ELF-1 (cell line): ENCODE measurements around the gene TEX29.

Source experiments
- DNase-seq: peaks from one replicate; pipeline ENCODE4 v3.0.0-alpha.2; 2016; ENCODE audit warnings: low read depth, low spot score

The TEX29 gene

GRCh38 chr13:111390522-111391270, 70.3 kb downstream of the TEX29 start:
- no peak for DNase-seq

- DNase-seq = no peak
These were observed 72.0 kb downstream of the TEX29 start for GRCh38 chr13:111392486-111392885.

- no peak for DNase-seq
These were observed 72.9 kb downstream of the TEX29 start for GRCh38 chr13:111393221-111393790.
